HepG2 (cell line): ENCODE data around the gene DST. TPM values are rescaled to one million over a fixed set of nuclear protein-coding genes. Genes with fewer than 3 reads are reported as not detected.

Experiments
- BRCA1 ChIP-seq: sonication (generic); formaldehyde crosslinking; IDR thresholded peaks from 2 replicates; pipeline ENCODE4 v1.4.0; 2020; ENCODE audit warnings: missing genetic modification reagents
- HOMEZ ChIP-seq: IDR thresholded peaks from 2 replicates; pipeline ENCODE4 v1.6.1; 2016; ENCODE audit warnings: low read depth
- MLX ChIP-seq: IDR thresholded peaks from 2 replicates; pipeline ENCODE4 v1.6.1; 2016
- POGK ChIP-seq: sonication (generic); formaldehyde crosslinking; conservative IDR thresholded peaks from 2 replicates; pipeline ENCODE4 v1.8.0; 2022; ENCODE audit warnings: mild to moderate bottlenecking, moderate library complexity, missing genetic modification reagents
- SMAD1 ChIP-seq: sonication (generic); formaldehyde crosslinking; IDR thresholded peaks from 2 replicates; pipeline ENCODE4 v1.4.0; 2020; ENCODE audit warnings: missing genetic modification reagents, low read depth, mild to moderate bottlenecking, borderline replicate concordance
- TCF7 ChIP-seq: sonication (generic); IDR thresholded peaks from 2 replicates; pipeline ENCODE4 v1.6.1; 2016; ENCODE audit warnings: antibody characterized with exemption, low read depth
- YEATS4 ChIP-seq: sonication (generic); formaldehyde crosslinking; IDR thresholded peaks from 2 replicates; pipeline ENCODE4 v1.4.0; 2020; ENCODE audit warnings: missing genetic modification reagents, borderline replicate concordance
- ZBTB14 ChIP-seq: sonication (generic); formaldehyde crosslinking; IDR thresholded peaks from 2 replicates; pipeline ENCODE4 v1.4.0; 2020; ENCODE audit warnings: missing genetic modification reagents
- ZNF256 ChIP-seq: sonication (generic); formaldehyde crosslinking; conservative IDR thresholded peaks from 2 replicates; pipeline ENCODE4 v1.4.0; 2020; ENCODE audit warnings: missing genetic modification reagents
- ZNF556 ChIP-seq: sonication (generic); formaldehyde crosslinking; IDR thresholded peaks from 2 replicates; pipeline ENCODE4 v1.4.0; 2020; ENCODE audit warnings: mild to moderate bottlenecking, missing genetic modification reagents, borderline replicate concordance
- ZNF589 ChIP-seq: sonication (generic); formaldehyde crosslinking; conservative IDR thresholded peaks from 2 replicates; pipeline ENCODE4 v1.8.0; 2022; ENCODE audit warnings: mild to moderate bottlenecking, moderate library complexity, missing genetic modification reagents
- ZNF772 ChIP-seq: sonication (generic); formaldehyde crosslinking; IDR thresholded peaks from 2 replicates; pipeline ENCODE4 v1.5.0; 2020; ENCODE audit warnings: mild to moderate bottlenecking, missing genetic modification reagents
- ZZZ3 ChIP-seq: sonication (generic); formaldehyde crosslinking; IDR thresholded peaks from 2 replicates; pipeline ENCODE4 v1.4.0; 2020; ENCODE audit warnings: missing genetic modification reagents, mild to moderate bottlenecking, borderline replicate concordance
- polyA plus RNA-seq, 8 experiments: library from polyadenylated mRNA; depleted of rRNA in 3 of 8; stranded (reverse) in 7 of 8; unstranded in 1 of 8; fragments of >200 nt; fragmentation: Illumina TruSeq in 4 of 8; extraction: Trizol in 4 of 8; gene quantifications; 2 replicates each; pipeline versions ENCODE4 v1.2.1 to v1.2.3, GENCODE V29; 2011 to 2016; ENCODE audit warnings: low read depth in 4 of 8, missing spikeins in 1 of 8, mixed read lengths in 1 of 8; ENCODE audit not compliant: insufficient read depth in 1 of 8
- total RNA-seq, 5 experiments: library from RNA; depleted of rRNA; stranded (reverse); fragments of >200 nt; fragmentation: Illumina TruSeq; extraction: Trizol; gene quantifications; 2 replicates each; pipeline ENCODE4 v1.2.3, GENCODE V29; 2016; ENCODE audit warnings: low read depth in 1 of 5
- TF ChIP-seq, protein P1 (sequence below): sonication (generic); formaldehyde crosslinking; IDR thresholded peaks from 2 replicates; pipeline ENCODE4 v1.5.0; 2020; ENCODE audit warnings: mild to moderate bottlenecking, missing genetic modification reagents, borderline replicate concordance

The DST gene
- total and polyA plus RNA-seq, 2 of the 13 experiments (the other 11 are each of a cell fraction or from before 2014, with no cell fraction given) = 64.4 to 89.0 TPM

DNA sequence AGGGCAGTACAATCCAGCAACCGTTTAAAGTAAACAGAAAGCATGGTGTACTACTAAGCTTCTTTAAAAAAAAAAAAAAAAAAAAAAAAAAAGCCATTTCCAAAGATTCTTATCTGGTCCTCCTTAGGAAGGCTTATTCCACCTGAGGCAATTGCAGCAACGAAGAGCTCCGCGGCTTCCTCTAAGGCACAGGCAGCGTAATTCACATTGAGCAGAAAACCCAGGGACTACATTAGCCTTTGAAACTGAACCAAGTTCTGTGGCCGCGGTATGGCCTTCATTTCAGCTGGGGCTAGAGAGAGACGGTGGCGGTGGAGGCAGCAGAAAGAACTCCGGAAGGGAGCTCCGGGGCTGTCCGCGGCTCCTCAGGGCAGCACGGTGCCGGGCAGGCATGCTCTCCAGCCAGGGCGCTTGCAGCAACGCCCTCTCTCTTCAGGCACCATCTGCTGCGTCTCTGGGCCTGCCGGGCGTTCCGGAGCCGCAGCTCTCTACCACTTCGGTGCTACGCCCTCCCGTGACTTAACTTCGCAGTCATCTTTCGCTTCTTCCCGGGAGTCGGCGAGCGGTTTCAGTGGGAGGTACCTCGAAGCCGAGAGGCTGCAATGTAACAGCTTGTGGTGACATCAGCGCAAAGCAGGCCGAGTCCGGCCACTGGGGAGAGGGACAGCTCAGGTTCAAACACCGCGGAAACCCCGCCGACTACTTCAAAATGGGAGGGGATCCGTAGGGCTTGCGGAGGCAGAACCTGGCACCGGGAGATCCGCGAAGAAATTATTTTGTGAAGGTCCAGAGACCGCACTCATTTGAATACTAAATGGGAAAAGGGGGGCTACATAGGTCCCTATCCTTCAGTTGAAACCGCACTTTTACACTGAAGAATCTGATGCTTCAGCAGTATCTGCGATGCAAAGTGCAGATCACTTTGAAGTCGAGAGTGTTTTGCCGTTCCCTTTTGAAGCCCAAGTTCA, 100.0 kb downstream of the DST start (continued):
- peak; percentile 96 for TF ChIP-seq HOMEZ (CRISPR knock-in tag)
- peak; percentile 82; the same call in 1 of the 2 replicates for TF ChIP-seq YEATS4 (CRISPR knock-in tag)
- TF ChIP-seq ZNF589 (CRISPR knock-in tag) = peak; percentile 78; the same call in 1 of the 2 replicates
- peak; percentile 95 for TF ChIP-seq POGK (CRISPR knock-in tag)
- TF ChIP-seq, protein P1, sequence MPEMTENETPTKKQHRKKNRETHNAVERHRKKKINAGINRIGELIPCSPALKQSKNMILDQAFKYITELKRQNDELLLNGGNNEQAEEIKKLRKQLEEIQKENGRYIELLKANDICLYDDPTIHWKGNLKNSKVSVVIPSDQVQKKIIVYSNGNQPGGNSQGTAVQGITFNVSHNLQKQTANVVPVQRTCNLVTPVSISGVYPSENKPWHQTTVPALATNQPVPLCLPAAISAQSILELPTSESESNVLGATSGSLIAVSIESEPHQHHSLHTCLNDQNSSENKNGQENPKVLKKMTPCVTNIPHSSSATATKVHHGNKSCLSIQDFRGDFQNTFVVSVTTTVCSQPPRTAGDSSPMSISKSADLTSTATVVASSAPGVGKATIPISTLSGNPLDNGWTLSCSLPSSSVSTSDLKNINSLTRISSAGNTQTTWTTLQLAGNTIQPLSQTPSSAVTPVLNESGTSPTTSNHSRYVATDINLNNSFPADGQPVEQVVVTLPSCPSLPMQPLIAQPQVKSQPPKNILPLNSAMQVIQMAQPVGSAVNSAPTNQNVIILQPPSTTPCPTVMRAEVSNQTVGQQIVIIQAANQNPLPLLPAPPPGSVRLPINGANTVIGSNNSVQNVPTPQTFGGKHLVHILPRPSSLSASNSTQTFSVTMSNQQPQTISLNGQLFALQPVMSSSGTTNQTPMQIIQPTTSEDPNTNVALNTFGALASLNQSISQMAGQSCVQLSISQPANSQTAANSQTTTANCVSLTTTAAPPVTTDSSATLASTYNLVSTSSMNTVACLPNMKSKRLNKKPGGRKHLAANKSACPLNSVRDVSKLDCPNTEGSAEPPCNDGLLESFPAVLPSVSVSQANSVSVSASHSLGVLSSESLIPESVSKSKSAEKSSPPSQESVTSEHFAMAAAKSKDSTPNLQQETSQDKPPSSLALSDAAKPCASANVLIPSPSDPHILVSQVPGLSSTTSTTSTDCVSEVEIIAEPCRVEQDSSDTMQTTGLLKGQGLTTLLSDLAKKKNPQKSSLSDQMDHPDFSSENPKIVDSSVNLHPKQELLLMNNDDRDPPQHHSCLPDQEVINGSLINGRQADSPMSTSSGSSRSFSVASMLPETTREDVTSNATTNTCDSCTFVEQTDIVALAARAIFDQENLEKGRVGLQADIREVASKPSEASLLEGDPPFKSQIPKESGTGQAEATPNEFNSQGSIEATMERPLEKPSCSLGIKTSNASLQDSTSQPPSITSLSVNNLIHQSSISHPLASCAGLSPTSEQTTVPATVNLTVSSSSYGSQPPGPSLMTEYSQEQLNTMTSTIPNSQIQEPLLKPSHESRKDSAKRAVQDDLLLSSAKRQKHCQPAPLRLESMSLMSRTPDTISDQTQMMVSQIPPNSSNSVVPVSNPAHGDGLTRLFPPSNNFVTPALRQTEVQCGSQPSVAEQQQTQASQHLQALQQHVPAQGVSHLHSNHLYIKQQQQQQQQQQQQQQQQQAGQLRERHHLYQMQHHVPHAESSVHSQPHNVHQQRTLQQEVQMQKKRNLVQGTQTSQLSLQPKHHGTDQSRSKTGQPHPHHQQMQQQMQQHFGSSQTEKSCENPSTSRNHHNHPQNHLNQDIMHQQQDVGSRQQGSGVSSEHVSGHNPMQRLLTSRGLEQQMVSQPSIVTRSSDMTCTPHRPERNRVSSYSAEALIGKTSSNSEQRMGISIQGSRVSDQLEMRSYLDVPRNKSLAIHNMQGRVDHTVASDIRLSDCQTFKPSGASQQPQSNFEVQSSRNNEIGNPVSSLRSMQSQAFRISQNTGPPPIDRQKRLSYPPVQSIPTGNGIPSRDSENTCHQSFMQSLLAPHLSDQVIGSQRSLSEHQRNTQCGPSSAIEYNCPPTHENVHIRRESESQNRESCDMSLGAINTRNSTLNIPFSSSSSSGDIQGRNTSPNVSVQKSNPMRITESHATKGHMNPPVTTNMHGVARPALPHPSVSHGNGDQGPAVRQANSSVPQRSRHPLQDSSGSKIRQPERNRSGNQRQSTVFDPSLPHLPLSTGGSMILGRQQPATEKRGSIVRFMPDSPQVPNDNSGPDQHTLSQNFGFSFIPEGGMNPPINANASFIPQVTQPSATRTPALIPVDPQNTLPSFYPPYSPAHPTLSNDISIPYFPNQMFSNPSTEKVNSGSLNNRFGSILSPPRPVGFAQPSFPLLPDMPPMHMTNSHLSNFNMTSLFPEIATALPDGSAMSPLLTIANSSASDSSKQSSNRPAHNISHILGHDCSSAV (CRISPR knock-in tag) = no peak
- 0 out of 2 replicates have a peak, but pooled peaks have one; percentile 4 for TF ChIP-seq BRCA1
- no peak for TF ChIP-seq ZBTB14 (CRISPR knock-in tag)
- no peak; the same call in 1 of the 2 replicates for TF ChIP-seq ZNF256
- peak; percentile 91; the same call in 1 of the 2 replicates for TF ChIP-seq SMAD1 (CRISPR knock-in tag)
- TF ChIP-seq ZNF772 (CRISPR knock-in tag) = peak; percentile 93
- TF ChIP-seq ZNF556 (CRISPR knock-in tag) = peak; percentile 98
- peak; percentile 76 for TF ChIP-seq TCF7
- TF ChIP-seq ZZZ3 = no peak
- TF ChIP-seq MLX (CRISPR knock-in tag) = peak; percentile 63; the same call in 1 of the 2 replicates
